OCI-LY1 (cell line): ENCODE results near the gene SIGLEC1.

Experiments
- H2AFZ ChIP-seq: fragments of 200-600 bp; sonication (generic), shearing (Covaris generic); 2 replicates; pipeline ENCODE4 v1.6.0; 2014; ENCODE audit warnings: antibody characterized with exemption, mild to moderate bottlenecking, low read length
- H3F3A ChIP-seq: fragments of 200-600 bp; sonication (generic), shearing (Covaris generic); 2 replicates; pipeline ENCODE4 v1.6.0; 2014; ENCODE audit warnings: mild to moderate bottlenecking, antibody characterized with exemption, low read length, moderate library complexity; ENCODE audit not compliant: insufficient read depth
- H3K27ac ChIP-seq: fragments of 200-600 bp; sonication (generic); 2 replicates; pipeline ENCODE4 v1.5.1; 2014; ENCODE audit warnings: low read length, mixed run types, mild to moderate bottlenecking, low read depth; ENCODE audit not compliant: poor library complexity, severe bottlenecking
- H3K27me3 ChIP-seq: fragments of 200-600 bp; sonication (generic); 2 replicates; pipeline ENCODE4 v1.6.0; 2014; ENCODE audit warnings: antibody characterized with exemption, mild to moderate bottlenecking, low read length, moderate library complexity; ENCODE audit not compliant: insufficient read depth
- H3K36me3 ChIP-seq: fragments of 200-600 bp; sonication (generic); 2 replicates; pipeline ENCODE4 v1.6.1; 2014; ENCODE audit warnings: mild to moderate bottlenecking, antibody characterized with exemption, low read length, moderate library complexity, mixed read lengths; ENCODE audit not compliant: insufficient read depth
- H3K4me1 ChIP-seq: fragments of 200-600 bp; sonication (generic); 2 replicates; pipeline ENCODE4 v1.5.1; 2014; ENCODE audit warnings: mild to moderate bottlenecking, low read length, moderate library complexity; ENCODE audit not compliant: insufficient read depth, severe bottlenecking
- H3K4me2 ChIP-seq: fragments of 200-600 bp; sonication (generic), shearing (Covaris generic); 2 replicates; pipeline ENCODE4 v1.6.1; 2014; ENCODE audit warnings: low read length
- H3K4me3 ChIP-seq: fragments of 200-600 bp; sonication (generic); 2 replicates; pipeline ENCODE4 v1.5.1; 2014; ENCODE audit warnings: low read length, low read depth, mild to moderate bottlenecking, mixed read lengths; ENCODE audit not compliant: poor library complexity, severe bottlenecking
- H3K79me2 ChIP-seq: fragments of 200-600 bp; shearing (Covaris generic); 2 replicates; pipeline ENCODE4 v1.6.1; 2016; ENCODE audit warnings: mixed run types, low read length, mixed read lengths; ENCODE audit not compliant: insufficient read depth
- H3K9ac ChIP-seq: fragments of 200-600 bp; sonication (generic), shearing (Covaris generic); 2 replicates; pipeline ENCODE4 v1.6.1; 2014; ENCODE audit warnings: mild to moderate bottlenecking, low read length, mixed read lengths
- H3K9me2 ChIP-seq: fragments of 200-600 bp; sonication (generic), shearing (Covaris generic); 2 replicates; pipeline ENCODE4 v1.6.1; 2014; ENCODE audit warnings: low read depth, mild to moderate bottlenecking, low read length, mixed read lengths
- H3K9me3 ChIP-seq: fragments of 200-600 bp; shearing (Covaris generic); 2 replicates; pipeline ENCODE4 v1.6.1; 2014; ENCODE audit warnings: low read length, mixed read lengths
- H4K20me1 ChIP-seq: fragments of 200-600 bp; sonication (generic), shearing (Covaris generic); 2 replicates; pipeline ENCODE4 v1.6.0; 2016; ENCODE audit warnings: mild to moderate bottlenecking, low read length; ENCODE audit not compliant: insufficient read depth
- CTCF ChIP-seq: fragments of 200-600 bp; sonication (generic), shearing (Covaris generic); IDR thresholded peaks from 2 replicates; pipeline ENCODE4 v1.5.1; 2017; ENCODE audit warnings: mild to moderate bottlenecking, antibody characterized with exemption, low read length, moderate library complexity, mixed read lengths
- EZH2 ChIP-seq: fragments of 200-600 bp; sonication (generic), shearing (Covaris generic); IDR thresholded peaks from 2 replicates; pipeline ENCODE4 v1.8.0; 2017; ENCODE audit warnings: borderline replicate concordance, mixed run types, mild to moderate bottlenecking, antibody characterized with exemption, low read length, moderate library complexity, mixed read lengths

Gene SIGLEC1

DNA sequence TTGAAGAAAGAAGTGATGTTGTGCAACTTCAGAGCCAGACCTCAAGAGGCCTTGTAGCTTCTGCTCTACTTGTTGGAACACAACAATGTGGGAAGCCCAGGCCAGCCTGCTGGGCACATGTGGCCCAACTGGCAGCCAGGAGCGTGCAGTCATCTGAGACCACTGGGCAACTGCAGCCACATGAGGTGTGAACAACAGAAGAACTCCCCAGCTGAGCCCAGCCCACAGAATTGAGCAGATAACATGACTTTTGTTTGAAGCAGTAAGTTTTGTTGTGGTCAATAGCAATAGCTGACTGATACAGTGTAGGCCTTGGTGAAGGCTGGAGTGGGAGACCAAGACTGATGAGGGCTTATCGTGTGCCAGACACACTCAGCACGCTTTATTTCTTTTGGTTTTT lies 22.0 kb downstream of the SIGLEC1 start:
- Histone ChIP-seq H3F3A (no peaks in the 10 kb centered on the region), H3K27ac (no peak overlapping the region), H3K79me2 (no peaks in the 10 kb centered on the region), H3K4me1 (no peaks in the 10 kb centered on the region), H4K20me1 (no peaks in the 10 kb centered on the region), H3K9me2 (no peaks in the 10 kb centered on the region), H2AFZ (no peak overlapping the region), H3K36me3 (no peaks in the 10 kb centered on the region), H3K9ac (no peak overlapping the region), H3K27me3 (no peaks in the 10 kb centered on the region; the same call in 1 of the 2 replicates), H3K4me3 (no peak overlapping the region), H3K9me3 (no peaks in the 10 kb centered on the region), H3K4me2 (no peak overlapping the region)
- TF ChIP-seq EZH2 (no peak), CTCF (no peak)

DNA sequence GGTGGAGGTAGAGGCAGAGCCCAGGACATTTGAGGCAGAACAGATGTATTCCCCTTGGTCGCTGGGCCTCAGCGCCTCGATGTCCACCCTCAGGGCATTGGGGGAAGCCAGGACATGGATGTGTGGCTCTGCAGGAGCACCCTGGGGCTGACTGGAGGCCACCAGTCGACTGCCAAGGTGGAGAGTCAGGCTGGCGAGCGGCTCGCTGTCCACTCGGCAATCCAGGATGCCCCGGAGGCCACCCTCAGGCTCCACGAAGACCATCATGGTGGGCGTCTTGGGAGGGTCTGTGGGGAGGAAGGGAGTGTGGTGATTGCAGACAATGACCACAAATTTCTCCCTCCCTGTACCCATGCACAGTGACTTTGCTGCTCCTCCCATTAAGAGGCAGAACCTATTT lies 22.4 kb downstream of the SIGLEC1 start:
- H3K36me3 ChIP-seq, result no peaks in the 10 kb centered on the region
- H3K27ac ChIP-seq, result no peak overlapping the region
- no peak for TF ChIP-seq EZH2
- no peak for TF ChIP-seq CTCF
- H3K9ac ChIP-seq, result no peak overlapping the region
- no peaks in the 10 kb centered on the region for H3K4me1 ChIP-seq
- no peak overlapping the region for H3K4me2 ChIP-seq
- no peak overlapping the region for H2AFZ ChIP-seq
- no peak overlapping the region for H3K4me3 ChIP-seq
- H4K20me1 ChIP-seq, result no peaks in the 10 kb centered on the region
- H3K27me3 ChIP-seq, result peaks cover 3% of the 10 kb centered on the region
- H3K9me3 ChIP-seq, result no peaks in the 10 kb centered on the region
- no peaks in the 10 kb centered on the region for H3K9me2 ChIP-seq
- no peaks in the 10 kb centered on the region for H3K79me2 ChIP-seq
- no peaks in the 10 kb centered on the region for H3F3A ChIP-seq

- Histone ChIP-seq H3K4me1 (no peaks in the 10 kb centered on the region), H3K36me3 (no peaks in the 10 kb centered on the region), H4K20me1 (no peaks in the 10 kb centered on the region), H3K9me3 (no peaks in the 10 kb centered on the region), H3K9me2 (no peaks in the 10 kb centered on the region), H3K79me2 (no peaks in the 10 kb centered on the region), H3F3A (no peaks in the 10 kb centered on the region), H3K4me2 (no peak overlapping the region), H3K27me3 (peaks cover 6% of the 10 kb centered on the region), H3K27ac (no peak overlapping the region), H3K9ac (no peak overlapping the region), H3K4me3 (no peak overlapping the region), H2AFZ (no peak overlapping the region)
- no peak for TF ChIP-seq EZH2
- no peak for TF ChIP-seq CTCF
Observed at GRCh38 chr20:3687655-3688054, 24.7 kb downstream of the SIGLEC1 start.
